NCI-H2029 (cell line): ENCODE results near the gene PLEKHG4.

Source experiments
- DNase-seq: peaks from one replicate; lab custom pipeline; 2025; lab: John Stamatoyannopoulos, UW

The PLEKHG4 gene

GRCh38 chr16:67244387-67245185 is 34.7 kb upstream of the PLEKHG4 start:
- DNase-seq = no peak

- DNase-seq = no peak
Observed at GRCh38 chr16:67245186-67245585, 34.1 kb upstream of the PLEKHG4 start.

GRCh38 chr16:67245674-67246080 is 33.7 kb upstream of the PLEKHG4 start:
- DNase-seq = no peak

- no peak for DNase-seq
Observed at GRCh38 chr16:67246081-67246755, 33.1 kb upstream of the PLEKHG4 start.

DNA sequence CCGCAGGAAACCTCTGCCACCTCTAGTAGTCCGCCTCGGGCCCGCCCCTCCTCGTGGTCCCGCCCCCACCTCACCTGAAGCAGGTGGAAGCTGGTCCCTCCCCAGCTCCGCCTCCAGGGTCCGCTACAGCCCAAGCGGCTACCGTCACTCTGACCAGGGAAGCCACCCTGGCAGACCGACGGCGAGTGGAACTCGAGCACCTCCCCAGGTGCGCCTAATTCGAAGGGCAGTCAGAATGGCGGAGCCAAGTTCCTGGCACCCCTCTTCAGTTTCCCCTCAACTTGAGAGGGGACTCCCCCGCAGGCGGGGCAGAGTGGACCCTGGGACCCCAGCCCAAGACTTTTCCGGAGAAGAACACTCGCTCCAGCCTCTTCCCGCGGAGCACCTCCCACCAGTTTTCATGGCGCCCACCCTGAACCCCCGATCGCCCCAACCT is 32.6 kb upstream of the PLEKHG4 start:
- DNase-seq = peak; percentile 70

GRCh38 chr16:67247192-67248072 is 31.9 kb upstream of the PLEKHG4 start, which contains the start of gene FHOD1:
FHOD1 (minus strand) TSS chr16:67247481; CDS start chr16:67247410, 71 bp downstream.
- DNase-seq = peak; percentile 66

GRCh38 chr16:67248073-67248400 is 31.3 kb upstream of the PLEKHG4 start:
- no peak for DNase-seq

- no peak for DNase-seq
Observed at GRCh38 chr16:67248401-67249177, 30.7 kb upstream of the PLEKHG4 start, which contains the start of gene SLC9A5. SLC9A5 (plus strand) TSS chr16:67248979; CDS start chr16:67249015, 36 bp downstream.

GRCh38 chr16:67249178-67250044 is 29.9 kb upstream of the PLEKHG4 start:
- no peak for DNase-seq

GRCh38 chr16:67250045-67250327 is 29.3 kb upstream of the PLEKHG4 start:
- DNase-seq = no peak

DNA sequence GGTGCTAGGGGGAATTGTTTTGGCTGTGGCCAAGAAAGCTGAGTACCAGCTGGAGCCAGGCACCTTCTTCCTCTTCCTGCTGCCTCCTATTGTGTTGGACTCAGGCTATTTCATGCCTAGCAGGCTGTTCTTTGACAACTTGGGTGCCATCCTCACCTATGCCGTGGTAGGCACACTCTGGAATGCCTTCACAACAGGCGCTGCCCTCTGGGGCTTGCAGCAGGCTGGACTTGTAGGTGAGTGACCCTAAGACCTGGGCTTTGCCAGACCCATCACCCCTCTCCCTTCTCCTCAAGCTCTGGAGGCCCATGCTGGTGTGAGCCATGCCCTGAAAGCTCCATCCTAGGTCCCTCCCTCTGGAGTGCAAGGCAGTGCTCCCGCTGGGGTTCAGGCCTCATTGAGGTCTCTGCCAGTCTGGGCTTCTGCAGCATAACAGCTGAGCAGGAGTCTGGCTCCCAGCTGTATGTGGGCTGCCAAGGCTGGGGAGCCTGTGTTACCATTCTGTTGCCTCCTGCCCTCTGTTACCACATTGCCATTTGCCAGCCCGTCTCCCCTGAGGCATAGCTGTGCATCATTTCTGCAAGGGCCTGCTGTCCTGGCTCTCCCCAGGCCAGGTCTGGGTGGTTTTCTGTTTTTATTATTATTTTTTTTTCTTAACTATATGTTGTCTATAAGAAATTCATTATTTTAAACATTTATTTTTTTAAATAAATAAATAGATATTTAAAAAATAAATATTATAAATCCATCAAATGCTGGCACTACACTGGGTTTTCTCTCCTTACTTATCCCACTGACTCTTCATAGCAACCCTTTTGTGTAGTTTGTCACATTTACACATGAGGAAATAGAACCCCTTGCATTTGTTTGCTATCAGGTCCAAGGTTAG is 26.5 kb upstream of the PLEKHG4 start:
- DNase-seq = no peak

- no peak for DNase-seq
Observed at GRCh38 chr16:67254801-67255552, 24.4 kb upstream of the PLEKHG4 start.

DNA sequence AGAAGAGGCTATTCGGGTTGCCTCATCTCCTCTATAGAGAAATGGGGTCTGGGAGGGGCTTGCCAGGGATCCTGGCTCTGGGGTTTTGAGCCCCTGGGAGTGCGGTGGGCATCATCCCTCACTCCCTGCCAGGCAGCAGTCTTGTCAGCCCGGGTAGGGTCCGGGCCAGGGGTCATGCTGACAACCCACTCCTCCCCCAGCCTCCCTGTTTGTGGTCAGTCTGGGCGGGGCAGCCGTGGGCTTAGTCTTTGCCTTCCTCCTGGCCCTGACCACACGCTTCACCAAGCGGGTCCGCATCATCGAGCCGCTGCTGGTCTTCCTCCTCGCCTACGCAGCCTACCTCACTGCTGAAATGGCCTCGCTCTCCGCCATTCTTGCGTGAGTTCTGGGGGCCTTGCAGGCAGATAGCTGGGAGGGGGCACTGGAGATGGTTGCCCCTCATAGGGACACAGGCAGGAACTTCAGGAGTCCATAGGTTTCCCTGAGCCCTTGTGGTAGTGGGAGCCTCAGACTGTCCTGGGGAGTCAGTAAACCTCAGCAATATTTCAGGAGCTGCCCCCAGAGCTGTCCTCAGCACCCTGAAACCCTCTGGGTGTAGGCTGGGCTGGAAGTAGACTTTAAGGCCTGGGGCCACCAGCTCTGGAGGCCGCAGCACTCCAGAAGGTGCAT is 23.6 kb upstream of the PLEKHG4 start:
- DNase-seq = no peak

DNA sequence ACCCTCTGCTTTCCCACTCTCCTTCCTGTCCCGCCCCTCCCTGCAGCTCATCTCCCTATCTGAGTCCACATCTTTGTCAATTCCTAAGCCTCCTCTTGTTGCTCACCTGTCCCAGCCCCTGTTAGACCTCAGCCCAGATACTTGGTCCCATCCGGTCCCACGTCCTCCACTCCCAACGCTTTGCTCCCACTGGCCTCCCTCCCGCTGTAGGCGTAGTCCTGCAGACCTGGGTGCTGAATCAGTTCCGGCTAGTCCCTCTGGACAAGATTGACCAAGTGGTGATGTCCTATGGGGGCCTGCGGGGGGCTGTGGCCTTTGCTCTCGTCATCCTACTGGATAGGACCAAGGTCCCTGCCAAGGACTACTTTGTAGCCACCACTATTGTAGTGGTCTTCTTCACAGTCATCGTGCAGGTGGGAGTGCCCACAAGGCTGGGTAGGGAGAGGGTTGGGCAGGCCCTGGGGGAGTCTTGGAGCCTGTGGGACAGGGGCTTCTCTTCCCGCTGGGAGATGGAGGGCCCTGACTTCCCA is 22.6 kb upstream of the PLEKHG4 start:
- DNase-seq = no peak

DNA sequence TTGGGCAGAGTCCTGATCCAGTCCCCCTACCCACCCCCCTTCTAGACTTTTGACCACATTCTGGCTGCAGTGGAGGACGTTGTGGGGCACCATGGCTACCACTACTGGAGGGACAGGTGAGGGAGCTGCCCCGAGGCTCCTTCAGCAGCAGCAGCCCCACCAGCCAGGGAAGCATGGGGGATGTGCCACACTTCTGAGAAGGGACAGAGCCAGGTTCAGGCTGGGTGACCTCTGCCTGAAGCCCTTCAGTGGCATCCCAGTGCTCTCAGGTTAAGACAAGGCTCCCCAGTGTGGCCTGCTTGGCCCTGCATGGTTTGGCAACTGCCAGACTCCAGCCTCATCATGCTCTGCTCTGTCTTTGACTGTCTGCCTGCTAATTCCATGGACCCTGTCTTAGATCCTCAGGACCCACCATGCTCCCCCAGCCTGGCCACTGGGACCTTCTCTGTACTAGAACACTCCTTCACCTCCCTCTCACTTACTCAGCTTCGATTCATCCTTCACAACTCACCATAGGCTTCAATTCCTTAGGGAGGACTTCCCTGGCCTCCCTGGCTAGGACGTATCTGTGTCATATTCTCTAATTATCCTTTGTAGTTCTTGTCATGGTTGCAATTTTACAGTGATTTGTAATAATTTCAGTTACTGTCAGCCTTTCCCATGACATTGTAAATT is 21.7 kb upstream of the PLEKHG4 start:
- DNase-seq = no peak

- no peak for DNase-seq
Observed at GRCh38 chr16:67258161-67258835, 21.0 kb upstream of the PLEKHG4 start.

DNA sequence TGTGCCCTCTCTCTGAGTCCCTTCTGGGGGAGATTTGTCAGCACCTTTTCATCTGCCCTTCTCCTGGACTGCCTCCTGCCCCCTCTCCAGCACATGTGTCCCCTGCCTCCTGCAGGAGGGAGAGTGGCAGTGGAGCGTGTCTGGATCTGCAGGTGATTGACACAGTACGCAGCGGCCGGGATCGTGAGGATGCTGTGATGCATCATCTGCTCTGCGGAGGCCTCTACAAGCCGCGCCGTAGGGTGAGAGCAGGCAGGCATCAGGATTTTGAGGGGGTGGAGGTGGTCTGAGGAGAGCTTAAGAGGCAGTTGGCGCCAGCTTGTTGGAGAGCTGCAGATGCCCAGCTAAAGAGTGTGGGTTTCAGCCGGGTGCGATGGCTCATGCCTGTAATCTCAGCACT is 19.6 kb upstream of the PLEKHG4 start:
- no peak for DNase-seq
